Panc1 (cell line): ENCODE measurements around the gene SLC17A7. TPM values are rescaled to one million over a fixed set of nuclear protein-coding genes. Genes with fewer than 3 reads are reported as not detected.

Experiments
- ATAC-seq: fragments of 200-7000 bp; cut with Tn5 transposase; 2 replicates; pipeline ENCODE4 v1.9.1; 2020; ENCODE audit warnings: mild to moderate bottlenecking, moderate library complexity
- BruUV-seq: library from RNA; stranded (reverse); fragments of 400-500 nt; replicated peaks from 2 replicates; lab custom pipeline; 2021; lab: Mats Ljungman, UMichigan
- CTCF ChIA-PET: fragments of 300-600 bp; sonication (Branson Sonifier 250); formaldehyde crosslinking; loops from one replicate; lab custom pipeline; 2022; ENCODE audit warnings: antibody characterized with exemption; lab: Charles Lee
- POLR2A ChIA-PET: fragments of 300-600 bp; sonication (Branson Sonifier 250); formaldehyde crosslinking; loops from one replicate; lab custom pipeline; 2022; ENCODE audit warnings: antibody characterized with exemption; lab: Charles Lee
- DNase-seq: peaks from one replicate; pipeline ENCODE4 v3.0.0-alpha.2; 2010; ENCODE audit warnings: low read depth, low spot score
- H3K27ac ChIP-seq: 2 replicates; pipeline ENCODE4 v1.5.1; 2011; ENCODE audit warnings: mild to moderate bottlenecking, low read length, inconsistent platforms
- H3K27me3 ChIP-seq: fragments of 200-500 bp; sonication (Bioruptor generic); 2 replicates; pipeline ENCODE4 v1.6.0; 2014; ENCODE audit warnings: low read length, inconsistent platforms; ENCODE audit not compliant: control insufficient read depth, insufficient read depth
- H3K36me3 ChIP-seq: fragments of 200-500 bp; sonication (Bioruptor generic); 2 replicates; pipeline ENCODE4 v1.5.1; 2014; ENCODE audit warnings: inconsistent platforms, mild to moderate bottlenecking, low read length, moderate library complexity; ENCODE audit not compliant: control insufficient read depth, insufficient read depth
- H3K4me1 ChIP-seq: 2 replicates; pipeline ENCODE4 v1.5.1; 2011; ENCODE audit warnings: inconsistent platforms, mild to moderate bottlenecking, low read length, moderate library complexity; ENCODE audit not compliant: control insufficient read depth, insufficient read depth
- H3K4me3 ChIP-seq, 2 experiments: 2 replicates each; pipeline ENCODE4 v1.5.1; 2011 to 2012; ENCODE audit warnings: low read depth in 2 of 2, low read length in 2 of 2, mild to moderate bottlenecking in 2 of 2, inconsistent platforms in 1 of 2, moderate library complexity in 1 of 2
- H3K9me3 ChIP-seq: fragments of 200-500 bp; sonication (Bioruptor generic); 2 replicates; pipeline ENCODE4 v1.5.1; 2014; ENCODE audit warnings: low read depth, mild to moderate bottlenecking, inconsistent platforms, low read length, moderate library complexity; ENCODE audit not compliant: control insufficient read depth, insufficient read depth
- POLR2AphosphoS5 ChIP-seq: IDR thresholded peaks from 2 replicates; pipeline ENCODE4 v1.6.1; 2012; ENCODE audit warnings: mild to moderate bottlenecking, low read depth, low read length, moderate library complexity
- REST ChIP-seq, 2 experiments: IDR thresholded peaks; 2 replicates each; pipeline ENCODE4 v1.6.1; 2011 to 2012; ENCODE audit warnings: low read depth in 2 of 2, control low read depth in 1 of 2, low read length in 1 of 2, mild to moderate bottlenecking in 1 of 2, moderate library complexity in 1 of 2; ENCODE audit not compliant: insufficient read depth in 1 of 2
- SIN3A ChIP-seq: IDR thresholded peaks from 2 replicates; pipeline ENCODE4 v1.6.1; 2012; ENCODE audit warnings: low read depth, mild to moderate bottlenecking, low read length, moderate library complexity, borderline replicate concordance; ENCODE audit not compliant: insufficient read depth
- TCF7L2 ChIP-seq: IDR thresholded peaks from 2 replicates; pipeline ENCODE4 v1.6.1; 2011; ENCODE audit warnings: mild to moderate bottlenecking, low read depth, low read length, inconsistent platforms
- in situ Hi-C: cut with HindIII; loops from 2 replicates; pipeline ENCODE4 v1.10.0; 2016; ENCODE audit warnings: low sequenced_read_pairs, low pct_unique_long_range_greater_than_20kb
- intact Hi-C: fragments of 100-400 bp; cut with micrococcal nuclease; formaldehyde crosslinking; loops from one replicate; pipeline ENCODE4 v1.10.0; 2022; ENCODE audit not compliant: unreplicated experiment
- total RNA-seq: library from RNA; stranded (reverse); gene quantifications from one replicate; pipeline ENCODE4 v1.2.1, GENCODE V29; 2021; ENCODE audit not compliant: unreplicated experiment
- TF ChIP-seq, protein P1 (sequence below): fragments of 450-650 bp; IDR thresholded peaks from 2 replicates; pipeline ENCODE4 v1.5.1; 2017; ENCODE audit warnings: mild to moderate bottlenecking

SLC17A7 gene
- total RNA-seq, 1 experiment from 2014 or later, result 1.2 TPM

GRCh38 chr19:49430678-49431329 lies 10.5 kb downstream of the SLC17A7 start:
- Histone ChIP-seq H3K27ac (no peak overlapping the region), H3K4me1 (no peaks in the 10 kb centered on the region; the same call in 1 of the 2 replicates), H3K4me3 (no peak overlapping the region), H3K27me3 (no peaks in the 10 kb centered on the region; the same call in 1 of the 2 replicates), H3K36me3 (no peaks in the 10 kb centered on the region), H3K9me3 (no peaks in the 10 kb centered on the region)
- intact Hi-C loops (no loop called here), in situ Hi-C loops (no loop called here)
- BruUV-seq, result no TSS peak
- DNase-seq, result no peak
- POLR2A ChIA-PET, result no interaction called here
- CTCF ChIA-PET, result no interaction called here
- no peak for ATAC-seq
- TF ChIP-seq SIN3A (no peak), REST (IDR thresholded peaks at IDR 0.05; ENCODE audit: insufficient read depth in 1 of 2, low read depth in 2 of 2, low read length in 1 of 2) (no peak), TCF7L2 (no peak), POLR2AphosphoS5 (no peak)
- TF ChIP-seq, protein P1, sequence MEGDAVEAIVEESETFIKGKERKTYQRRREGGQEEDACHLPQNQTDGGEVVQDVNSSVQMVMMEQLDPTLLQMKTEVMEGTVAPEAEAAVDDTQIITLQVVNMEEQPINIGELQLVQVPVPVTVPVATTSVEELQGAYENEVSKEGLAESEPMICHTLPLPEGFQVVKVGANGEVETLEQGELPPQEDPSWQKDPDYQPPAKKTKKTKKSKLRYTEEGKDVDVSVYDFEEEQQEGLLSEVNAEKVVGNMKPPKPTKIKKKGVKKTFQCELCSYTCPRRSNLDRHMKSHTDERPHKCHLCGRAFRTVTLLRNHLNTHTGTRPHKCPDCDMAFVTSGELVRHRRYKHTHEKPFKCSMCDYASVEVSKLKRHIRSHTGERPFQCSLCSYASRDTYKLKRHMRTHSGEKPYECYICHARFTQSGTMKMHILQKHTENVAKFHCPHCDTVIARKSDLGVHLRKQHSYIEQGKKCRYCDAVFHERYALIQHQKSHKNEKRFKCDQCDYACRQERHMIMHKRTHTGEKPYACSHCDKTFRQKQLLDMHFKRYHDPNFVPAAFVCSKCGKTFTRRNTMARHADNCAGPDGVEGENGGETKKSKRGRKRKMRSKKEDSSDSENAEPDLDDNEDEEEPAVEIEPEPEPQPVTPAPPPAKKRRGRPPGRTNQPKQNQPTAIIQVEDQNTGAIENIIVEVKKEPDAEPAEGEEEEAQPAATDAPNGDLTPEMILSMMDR, result no peak; the same call in 1 of the 2 replicates

DNA sequence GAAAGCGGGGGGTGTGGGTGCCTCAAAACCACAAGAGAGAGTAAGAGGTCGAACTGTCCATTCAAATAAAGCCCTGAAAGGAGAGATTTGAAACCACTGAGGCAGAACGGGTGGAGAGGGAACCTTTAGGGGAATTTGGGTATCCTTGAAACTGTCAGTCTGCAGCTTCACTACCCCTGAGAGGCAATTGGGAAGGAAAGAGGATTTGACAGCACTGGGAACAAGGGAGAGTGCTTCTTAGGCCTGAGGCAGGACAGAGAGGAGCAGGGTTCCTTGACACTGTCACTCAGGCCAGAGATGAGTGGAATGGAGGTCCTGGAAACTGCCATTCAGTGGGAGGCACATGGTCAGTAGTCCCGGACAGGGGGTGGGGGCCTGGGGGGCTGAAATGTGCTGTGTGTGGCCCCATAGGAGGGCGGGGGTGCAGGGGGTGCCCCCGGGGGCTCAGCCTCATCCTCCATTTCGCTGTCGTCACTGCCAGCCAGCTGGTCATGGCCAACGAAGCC lies 11.1 kb downstream of the SLC17A7 start:
- H3K27me3 ChIP-seq, result no peaks in the 10 kb centered on the region; the same call in 1 of the 2 replicates
- no peak overlapping the region for H3K4me3 ChIP-seq
- H3K36me3 ChIP-seq, result no peaks in the 10 kb centered on the region
- ATAC-seq, result no peak
- no TSS peak for BruUV-seq
- POLR2A ChIA-PET, result no interaction called here
- H3K9me3 ChIP-seq, result no peaks in the 10 kb centered on the region
- no peak overlapping the region for H3K27ac ChIP-seq
- no peak for DNase-seq
- no peak for TF ChIP-seq REST (IDR thresholded peaks at IDR 0.05; ENCODE audit: insufficient read depth in 1 of 2, low read depth in 2 of 2, low read length in 1 of 2)
- TF ChIP-seq SIN3A, result no peak
- no peak for TF ChIP-seq TCF7L2
- intact Hi-C loops (no loop called here), in situ Hi-C loops (no loop called here)
- H3K4me1 ChIP-seq, result no peaks in the 10 kb centered on the region; the same call in 1 of the 2 replicates
- CTCF ChIA-PET, result no interaction called here
